Astrocyte (in vitro differentiated cells and primary cell): ENCODE measurements around the gene CHRNA4. TPM values are rescaled to one million over a fixed set of nuclear protein-coding genes. Genes with fewer than 3 reads are reported as not detected.

Source experiments
- DNase-seq: peaks from one replicate; pipeline ENCODE4 v3.0.0-alpha.2; 2010; ENCODE audit warnings: low read depth
- FAIRE-seq: peaks from 2 replicates; lab custom pipeline; 2011; peaks lifted over from hg19 to GRCh38; lab: Jason Lieb, UNC
- H2AFZ ChIP-seq: 2 replicates; pipeline ENCODE4 v1.6.0; 2012; ENCODE audit warnings: low read depth, low read length, inconsistent platforms
- H3K27ac ChIP-seq: 2 replicates; pipeline ENCODE4 v1.5.1; 2011; ENCODE audit warnings: low read depth, low read length, inconsistent platforms
- H3K27me3 ChIP-seq: 2 replicates; pipeline ENCODE4 v1.6.0; 2011; ENCODE audit warnings: low read length, inconsistent platforms; ENCODE audit not compliant: insufficient read depth
- H3K36me3 ChIP-seq: 2 replicates; pipeline ENCODE4 v1.5.1; 2011; ENCODE audit warnings: low read length, inconsistent platforms; ENCODE audit not compliant: insufficient read depth
- H3K4me1 ChIP-seq: 2 replicates; pipeline ENCODE4 v1.5.1; 2011; ENCODE audit warnings: low read length, inconsistent platforms; ENCODE audit not compliant: insufficient read depth
- H3K4me2 ChIP-seq: 2 replicates; pipeline ENCODE4 v1.6.0; 2012; ENCODE audit warnings: low read length, inconsistent platforms
- H3K4me3 ChIP-seq: 2 replicates; pipeline ENCODE4 v1.5.1; 2011; ENCODE audit warnings: low read depth, mild to moderate bottlenecking, low read length, inconsistent platforms; ENCODE audit not compliant: insufficient read depth
- H3K79me2 ChIP-seq: 2 replicates; pipeline ENCODE4 v1.6.0; 2012; ENCODE audit warnings: mild to moderate bottlenecking, low read length, inconsistent platforms; ENCODE audit not compliant: insufficient read depth
- H3K9ac ChIP-seq: 2 replicates; pipeline ENCODE4 v1.6.0; 2012; ENCODE audit warnings: mild to moderate bottlenecking, low read length, inconsistent platforms
- H3K9me3 ChIP-seq: 2 replicates; pipeline ENCODE4 v1.5.1; 2012; ENCODE audit warnings: low read depth, mild to moderate bottlenecking, low read length, inconsistent platforms; ENCODE audit not compliant: insufficient read depth
- H4K20me1 ChIP-seq: 2 replicates; pipeline ENCODE4 v1.6.0; 2012; ENCODE audit warnings: low read length, inconsistent platforms; ENCODE audit not compliant: insufficient read depth
- H3K27ac Mint-ChIP-seq: one replicate; pipeline ENCODE4 v1.8.0; 2021; ENCODE audit warnings: mild to moderate bottlenecking, mixed read lengths; ENCODE audit not compliant: unreplicated experiment
- H3K27me3 Mint-ChIP-seq: one replicate; pipeline ENCODE4 v1.8.0; 2021; ENCODE audit warnings: low read depth, mixed read lengths; ENCODE audit not compliant: unreplicated experiment
- H3K36me3 Mint-ChIP-seq: one replicate; pipeline ENCODE4 v1.8.0; 2021; ENCODE audit warnings: low read depth, mixed read lengths; ENCODE audit not compliant: unreplicated experiment
- H3K4me1 Mint-ChIP-seq: one replicate; pipeline ENCODE4 v1.8.0; 2021; ENCODE audit warnings: low read depth, mixed read lengths; ENCODE audit not compliant: unreplicated experiment
- H3K4me3 Mint-ChIP-seq: one replicate; pipeline ENCODE4 v1.8.0; 2021; ENCODE audit warnings: mild to moderate bottlenecking, moderate library complexity, mixed read lengths; ENCODE audit not compliant: unreplicated experiment
- H3K9me3 Mint-ChIP-seq: one replicate; pipeline ENCODE4 v1.8.0; 2021; ENCODE audit warnings: mild to moderate bottlenecking, mixed read lengths; ENCODE audit not compliant: unreplicated experiment
- EZH2 ChIP-seq: IDR thresholded peaks from 2 replicates; pipeline ENCODE4 v1.6.1; 2012; ENCODE audit warnings: mild to moderate bottlenecking, low read length, inconsistent platforms; ENCODE audit not compliant: insufficient read depth
- total RNA-seq: library from RNA; stranded (reverse); gene quantifications from 2 replicates; pipeline ENCODE4 v1.2.1, GENCODE V29; 2021
- TF ChIP-seq, protein P1 (sequence below): IDR thresholded peaks from 2 replicates; pipeline ENCODE4 v1.5.1; 2011; ENCODE audit warnings: low read depth, mild to moderate bottlenecking, inconsistent platforms, low read length, moderate library complexity; ENCODE audit not compliant: insufficient read depth

The CHRNA4 gene
- total RNA-seq, 1 donor from 2014 or later: 1.8 TPM

DNA sequence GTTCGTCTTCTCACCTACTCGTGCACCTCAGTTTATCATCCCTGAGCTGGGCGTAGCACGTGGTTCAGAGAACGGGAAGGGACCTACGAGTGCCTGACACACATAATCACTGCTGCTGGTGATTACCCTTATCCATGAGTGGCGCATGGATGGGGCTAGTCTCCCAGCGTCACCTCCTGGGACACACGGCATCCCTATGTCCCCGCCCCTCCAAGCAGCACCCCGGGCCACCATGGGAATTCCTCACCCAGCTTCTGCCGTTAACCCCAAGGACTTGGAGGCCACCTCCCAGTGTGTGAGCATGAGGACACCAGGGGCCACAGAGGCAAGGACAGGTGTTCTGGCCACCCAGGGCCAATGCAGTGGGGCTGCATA is 9.8 kb downstream of the CHRNA4 start:
- H3K4me1 Mint-ChIP-seq: no peaks in the 10 kb centered on the region
- Histone ChIP-seq H3K9me3 (no peaks in the 10 kb centered on the region), H4K20me1 (no peaks in the 10 kb centered on the region), H3K4me1 (no peaks in the 10 kb centered on the region), H3K4me3 (no peak overlapping the region), H3K27ac (no peak overlapping the region), H3K79me2 (no peaks in the 10 kb centered on the region), H3K36me3 (no peaks in the 10 kb centered on the region), H3K27me3 (no peaks in the 10 kb centered on the region), H3K4me2 (no peak overlapping the region), H3K9ac (no peak overlapping the region), H2AFZ (no peak overlapping the region)
- peaks cover 24% of the 10 kb centered on the region for H3K27me3 Mint-ChIP-seq
- DNase-seq (no peak), FAIRE-seq (no peak)
- no peaks in the 10 kb centered on the region for H3K36me3 Mint-ChIP-seq
- H3K27ac Mint-ChIP-seq: no peak overlapping the region
- H3K9me3 Mint-ChIP-seq: no peaks in the 10 kb centered on the region
- TF ChIP-seq, protein P1, sequence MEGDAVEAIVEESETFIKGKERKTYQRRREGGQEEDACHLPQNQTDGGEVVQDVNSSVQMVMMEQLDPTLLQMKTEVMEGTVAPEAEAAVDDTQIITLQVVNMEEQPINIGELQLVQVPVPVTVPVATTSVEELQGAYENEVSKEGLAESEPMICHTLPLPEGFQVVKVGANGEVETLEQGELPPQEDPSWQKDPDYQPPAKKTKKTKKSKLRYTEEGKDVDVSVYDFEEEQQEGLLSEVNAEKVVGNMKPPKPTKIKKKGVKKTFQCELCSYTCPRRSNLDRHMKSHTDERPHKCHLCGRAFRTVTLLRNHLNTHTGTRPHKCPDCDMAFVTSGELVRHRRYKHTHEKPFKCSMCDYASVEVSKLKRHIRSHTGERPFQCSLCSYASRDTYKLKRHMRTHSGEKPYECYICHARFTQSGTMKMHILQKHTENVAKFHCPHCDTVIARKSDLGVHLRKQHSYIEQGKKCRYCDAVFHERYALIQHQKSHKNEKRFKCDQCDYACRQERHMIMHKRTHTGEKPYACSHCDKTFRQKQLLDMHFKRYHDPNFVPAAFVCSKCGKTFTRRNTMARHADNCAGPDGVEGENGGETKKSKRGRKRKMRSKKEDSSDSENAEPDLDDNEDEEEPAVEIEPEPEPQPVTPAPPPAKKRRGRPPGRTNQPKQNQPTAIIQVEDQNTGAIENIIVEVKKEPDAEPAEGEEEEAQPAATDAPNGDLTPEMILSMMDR: no peak
- TF ChIP-seq EZH2: no peak
- H3K4me3 Mint-ChIP-seq: no peak overlapping the region

GRCh38 chr20:63350597-63351325 is 10.4 kb downstream of the CHRNA4 start:
- Histone ChIP-seq H3K79me2 (no peaks in the 10 kb centered on the region), H3K4me3 (no peak overlapping the region), H3K9ac (no peak overlapping the region), H4K20me1 (no peaks in the 10 kb centered on the region), H3K36me3 (no peaks in the 10 kb centered on the region), H3K4me1 (no peaks in the 10 kb centered on the region), H3K9me3 (no peaks in the 10 kb centered on the region), H3K4me2 (no peak overlapping the region), H3K27me3 (no peaks in the 10 kb centered on the region), H3K27ac (no peak overlapping the region), H2AFZ (no peak overlapping the region)
- Mint-ChIP-seq H3K36me3 (no peaks in the 10 kb centered on the region), H3K4me1 (no peaks in the 10 kb centered on the region), H3K27me3 (peaks cover 24% of the 10 kb centered on the region), H3K27ac (no peak overlapping the region), H3K4me3 (no peak overlapping the region), H3K9me3 (no peaks in the 10 kb centered on the region)
- FAIRE-seq: no peak
- TF ChIP-seq, protein P1: no peak
- no peak for TF ChIP-seq EZH2
- DNase-seq: no peak

DNA sequence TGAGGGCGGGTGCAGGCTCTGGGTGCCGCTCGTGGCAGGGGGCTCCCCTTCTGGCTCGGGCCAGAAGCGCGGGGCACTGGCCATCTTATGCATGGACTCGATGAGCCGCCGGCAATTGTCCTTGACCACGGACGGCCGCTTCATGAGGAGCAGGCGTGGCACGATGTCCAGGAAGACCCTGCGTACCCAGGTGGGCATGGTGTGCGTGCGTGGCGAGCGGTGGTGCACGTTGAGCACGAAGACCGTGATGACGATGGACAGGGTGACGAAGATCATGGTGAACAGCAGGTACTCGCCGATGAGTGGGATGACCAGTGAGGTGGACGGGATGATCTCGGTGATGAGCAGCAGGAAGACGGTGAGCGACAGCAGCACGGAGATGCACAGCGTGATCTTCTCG is 11.0 kb downstream of the CHRNA4 start:
- H3K9ac ChIP-seq: no peak overlapping the region
- no peaks in the 10 kb centered on the region for H3K27me3 ChIP-seq
- TF ChIP-seq, protein P1: no peak
- TF ChIP-seq EZH2: no peak
- no peaks in the 10 kb centered on the region for H3K36me3 Mint-ChIP-seq
- no peak for DNase-seq
- H3K27me3 Mint-ChIP-seq: peaks cover 23% of the 10 kb centered on the region
- no peak for FAIRE-seq
- H3K9me3 Mint-ChIP-seq: no peaks in the 10 kb centered on the region
- no peaks in the 10 kb centered on the region for H3K9me3 ChIP-seq
- no peaks in the 10 kb centered on the region for H3K79me2 ChIP-seq
- H3K36me3 ChIP-seq: no peaks in the 10 kb centered on the region
- H3K4me3 ChIP-seq: no peak overlapping the region
- H3K27ac ChIP-seq: no peak overlapping the region
- no peaks in the 10 kb centered on the region for H3K4me1 Mint-ChIP-seq
- no peaks in the 10 kb centered on the region for H3K4me1 ChIP-seq
- no peaks in the 10 kb centered on the region for H4K20me1 ChIP-seq
- no peak overlapping the region for H2AFZ ChIP-seq
- no peak overlapping the region for H3K27ac Mint-ChIP-seq
- H3K4me2 ChIP-seq: no peak overlapping the region
- no peak overlapping the region for H3K4me3 Mint-ChIP-seq
